Lower lobe of right lung (tissue), 2 donors: Measurements from ENCODE around the gene ASF1A. TPM values are rescaled to one million over a fixed set of nuclear protein-coding genes. Genes with fewer than 3 reads are reported as not detected.

Source experiments
- ATAC-seq, 2 donors: fragments of 200-7000 bp; cut with Tn5 transposase; one replicate each; pipeline ENCODE4 v1.9.1; 2020 to 2022; ENCODE audit warnings: mild to moderate bottlenecking in 2 of 2, moderate library complexity in 2 of 2
- DNase-seq: peaks from one replicate; pipeline ENCODE4 v3.0.0-alpha.2; 2020
- H3K27ac ChIP-seq: fragments of 200-600 bp; one replicate; pipeline ENCODE4 v1.8.0; 2022
- H3K27me3 ChIP-seq: fragments of 200-600 bp; one replicate; pipeline ENCODE4 v1.8.0; 2022; ENCODE audit warnings: low read depth
- H3K36me3 ChIP-seq: fragments of 200-600 bp; one replicate; pipeline ENCODE4 v1.8.0; 2022; ENCODE audit warnings: mild to moderate bottlenecking
- H3K4me1 ChIP-seq: fragments of 200-600 bp; one replicate; pipeline ENCODE4 v1.8.0; 2022
- H3K4me3 ChIP-seq: fragments of 200-600 bp; one replicate; pipeline ENCODE4 v1.8.0; 2022; ENCODE audit warnings: mild to moderate bottlenecking
- H3K9me3 ChIP-seq: fragments of 200-600 bp; one replicate; pipeline ENCODE4 v1.8.0; 2022
- CTCF ChIP-seq: fragments of 200-600 bp; IDR thresholded peaks from one replicate; pipeline ENCODE4 v1.8.0; 2022; ENCODE audit warnings: antibody characterized with exemption, mild to moderate bottlenecking
- intact Hi-C: fragments of 100-400 bp; cut with DNase I; formaldehyde crosslinking; loops from one replicate; pipeline ENCODE4 v1.11.0; 2022
- total RNA-seq: library from RNA; stranded (reverse); fragmentation: NEBNext Ultra II Directional; extraction: Animal tissue kit (Norgen Biotek cat#: 25700); gene quantifications from one replicate; pipeline ENCODE4 v1.2.1, GENCODE V29; 2021
- donor health status: DM: no; HTN: yes; CAD: no; lungs with severe emphysema.

ASF1A gene
- total RNA-seq, 1 donor from 2014 or later: 25.9 TPM

DNA sequence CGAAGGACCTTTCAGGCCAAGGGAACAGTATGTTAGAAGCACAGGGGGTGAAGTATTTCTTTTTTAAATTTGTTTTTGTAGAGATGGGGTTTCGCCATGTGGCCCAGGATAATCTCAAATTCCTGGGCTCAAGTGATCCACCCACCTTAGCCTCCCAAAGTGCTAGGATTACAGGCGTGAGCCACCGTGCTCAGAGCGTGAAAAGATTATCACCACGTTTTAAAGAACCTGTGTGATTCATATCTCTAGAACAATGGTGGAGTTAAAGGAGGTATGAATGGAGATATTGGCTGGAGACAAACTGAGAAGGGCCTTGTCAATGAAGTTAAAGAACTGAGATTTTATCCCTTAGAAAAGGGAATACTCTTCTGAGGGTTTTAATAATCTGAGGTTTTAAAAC is 9.7 kb downstream of the ASF1A start:
- Histone ChIP-seq H3K4me1 (peaks cover 23% of the 10 kb centered on the region), H3K36me3 (peaks cover 61% of the 10 kb centered on the region), H3K9me3 (no peaks in the 10 kb centered on the region), H3K4me3 (no peak overlapping the region), H3K27me3 (no peaks in the 10 kb centered on the region), H3K27ac (no peak overlapping the region)
- intact Hi-C loops: no loop called here
- no peak for ATAC-seq
- no peak for DNase-seq
- TF ChIP-seq CTCF: no peak

DNA sequence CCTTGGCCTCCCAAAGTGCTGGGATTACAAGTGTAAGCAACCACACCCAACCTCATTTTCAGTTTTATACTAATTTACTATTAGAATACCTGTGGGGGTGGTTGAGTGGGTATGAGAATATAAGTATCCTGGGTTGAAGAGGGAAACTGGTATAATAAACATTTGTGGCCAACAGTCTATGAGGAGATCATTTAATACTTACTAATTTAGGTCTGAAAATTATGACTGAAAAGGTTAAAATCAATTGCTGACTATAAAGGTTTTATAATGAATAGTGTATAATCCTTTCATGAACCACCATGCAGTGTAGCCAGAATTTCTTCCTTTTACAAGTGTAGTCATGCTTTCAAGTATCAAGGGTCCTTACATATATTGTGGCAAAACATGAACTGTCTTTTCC is 11.1 kb downstream of the ASF1A start:
- ATAC-seq (no peak), DNase-seq (no peak)
- Histone ChIP-seq H3K4me1 (peaks cover 9% of the 10 kb centered on the region), H3K4me3 (no peak overlapping the region), H3K27ac (no peak overlapping the region), H3K36me3 (peaks cover 75% of the 10 kb centered on the region), H3K27me3 (no peaks in the 10 kb centered on the region), H3K9me3 (no peaks in the 10 kb centered on the region)
- intact Hi-C loops: no loop called here
- TF ChIP-seq CTCF: no peak

DNA sequence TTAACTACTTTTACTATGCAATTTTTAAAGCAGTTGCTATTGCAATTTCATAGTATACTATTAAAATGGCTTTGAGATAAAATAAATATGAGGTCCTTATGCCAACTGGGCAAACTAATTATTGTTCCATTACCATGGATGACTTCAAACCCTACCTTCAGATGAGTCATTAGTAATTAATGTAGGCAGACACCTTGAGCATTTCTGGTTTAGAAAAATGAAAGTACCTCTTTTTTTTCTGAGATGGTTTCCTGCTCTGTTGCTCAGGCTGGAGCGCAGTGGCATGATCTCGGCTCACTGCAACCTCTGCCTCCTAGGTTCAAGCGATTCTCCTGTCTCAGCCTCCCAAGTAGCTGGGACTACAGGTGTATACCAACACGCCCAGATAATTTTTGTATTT is 11.9 kb downstream of the ASF1A start:
- intact Hi-C loops: no loop called here
- Histone ChIP-seq H3K36me3 (peaks cover 82% of the 10 kb centered on the region), H3K27ac (no peak overlapping the region), H3K9me3 (no peaks in the 10 kb centered on the region), H3K4me3 (no peak overlapping the region), H3K4me1 (peaks cover under 1% of the 10 kb centered on the region), H3K27me3 (no peaks in the 10 kb centered on the region)
- TF ChIP-seq CTCF: no peak
- no peak for DNase-seq
- no peak for ATAC-seq

- ATAC-seq: no peak
- no peak for TF ChIP-seq CTCF
- Histone ChIP-seq H3K27me3 (no peaks in the 10 kb centered on the region), H3K4me3 (no peak overlapping the region), H3K9me3 (no peaks in the 10 kb centered on the region), H3K36me3 (peaks cover 90% of the 10 kb centered on the region), H3K4me1 (no peaks in the 10 kb centered on the region), H3K27ac (no peak overlapping the region)
- intact Hi-C loops: no loop called here
- no peak for DNase-seq
Measured at GRCh38 chr6:118908441-118908840, 14.5 kb downstream of the ASF1A start.

DNA sequence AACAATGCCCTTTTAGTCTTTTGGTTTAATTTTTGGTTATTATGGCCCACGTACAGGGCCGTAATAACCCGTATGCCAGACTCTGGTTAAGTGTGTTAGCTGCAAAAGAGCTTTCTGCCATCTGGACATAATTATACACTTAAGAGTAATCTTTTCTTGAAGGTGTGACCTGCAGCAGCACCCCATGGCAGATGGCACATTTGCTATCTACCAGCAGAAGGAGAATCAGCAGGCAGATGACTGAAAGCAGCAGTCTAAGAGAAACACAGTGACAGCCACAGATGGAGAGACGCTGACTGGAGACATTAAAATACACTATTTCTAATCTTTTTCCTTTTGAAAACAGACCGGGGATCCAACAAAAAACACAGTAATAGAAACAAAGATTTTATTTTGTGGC is 18.7 kb downstream of the ASF1A start:
- Histone ChIP-seq H3K4me3 (no peak overlapping the region), H3K4me1 (no peaks in the 10 kb centered on the region), H3K36me3 (peaks cover 97% of the 10 kb centered on the region), H3K9me3 (no peaks in the 10 kb centered on the region), H3K27ac (no peak overlapping the region), H3K27me3 (no peaks in the 10 kb centered on the region)
- intact Hi-C loops: no loop called here
- no peak for TF ChIP-seq CTCF
- ATAC-seq: no peak
- no peak for DNase-seq

- H3K36me3 ChIP-seq: peaks cover 97% of the 10 kb centered on the region
- H3K27ac ChIP-seq: no peak overlapping the region
- no peak overlapping the region for H3K4me3 ChIP-seq
- no peak for TF ChIP-seq CTCF
- DNase-seq: no peak
- no peak for ATAC-seq
- no peaks in the 10 kb centered on the region for H3K4me1 ChIP-seq
- H3K9me3 ChIP-seq: no peaks in the 10 kb centered on the region
- H3K27me3 ChIP-seq: no peaks in the 10 kb centered on the region
- intact Hi-C loops: no loop called here
Measured at GRCh38 chr6:118913161-118913560, 19.2 kb downstream of the ASF1A start.
